HG02763 (cell line): ENCODE measurements around the gene PSMA6.
"Not testable (repeated sequence)": the region's sequence is repeated elsewhere in the genome, so short reads cannot be mapped to it uniquely, and the experiment has no call there.

Experiments used
- ATAC-seq: cut with Tn5 transposase; IDR thresholded peaks from one replicate; pipeline ENCODE4 v1.9.1; 2021; ENCODE audit warnings: mild to moderate bottlenecking, moderate library complexity; ENCODE audit not compliant: unreplicated experiment

PSMA6 gene

GRCh38 chr14:35292051-35292769 is at the start of gene PSMA6:
TSS of gene PSMA6 (plus strand) at chr14:35292382. CDS start at chr14:35292477, 95 bp downstream.
- ATAC-seq, result peak; percentile 91

GRCh38 chr14:35242599-35243311 is 49.4 kb upstream of the PSMA6 start:
- ATAC-seq, result no peak

- no peak for ATAC-seq
These were observed 48.2 kb upstream of the PSMA6 start for GRCh38 chr14:35243956-35244355.

- no peak for ATAC-seq
These were observed 47.6 kb upstream of the PSMA6 start for GRCh38 chr14:35244542-35244941.

GRCh38 chr14:35245051-35245450 is 47.1 kb upstream of the PSMA6 start:
- ATAC-seq, result no peak

- no peak for ATAC-seq
These were observed 44.3 kb upstream of the PSMA6 start for GRCh38 chr14:35247777-35248475.

- no peak for ATAC-seq
These were observed 43.8 kb upstream of the PSMA6 start for GRCh38 chr14:35248476-35248788.

GRCh38 chr14:35250319-35250718 is 41.9 kb upstream of the PSMA6 start:
- no peak for ATAC-seq

- no peak for ATAC-seq
These were observed 39.7 kb upstream of the PSMA6 start for GRCh38 chr14:35252451-35252868.

GRCh38 chr14:35253056-35253455 is 39.1 kb upstream of the PSMA6 start:
- not testable (repeated sequence) for ATAC-seq

GRCh38 chr14:35254034-35254622 is 38.1 kb upstream of the PSMA6 start:
- not testable (repeated sequence) for ATAC-seq

GRCh38 chr14:35254736-35255135 is 37.4 kb upstream of the PSMA6 start:
- ATAC-seq, result no peak

- ATAC-seq, result no peak
These were observed 36.5 kb upstream of the PSMA6 start for GRCh38 chr14:35255711-35256110.

GRCh38 chr14:35257809-35258208 is 34.4 kb upstream of the PSMA6 start:
- ATAC-seq, result no peak

- no peak for ATAC-seq
These were observed 33.8 kb upstream of the PSMA6 start for GRCh38 chr14:35258420-35258819.

GRCh38 chr14:35261774-35262173 is 30.4 kb upstream of the PSMA6 start:
- ATAC-seq, result no peak

GRCh38 chr14:35262436-35262835 is 29.7 kb upstream of the PSMA6 start:
- no peak for ATAC-seq

- ATAC-seq, result no peak
These were observed 23.2 kb upstream of the PSMA6 start for GRCh38 chr14:35268946-35269345.

GRCh38 chr14:35274805-35275204 is 17.4 kb upstream of the PSMA6 start:
- no peak for ATAC-seq

GRCh38 chr14:35277179-35277578 is 15.0 kb upstream of the PSMA6 start:
- no peak for ATAC-seq

GRCh38 chr14:35279369-35279768 is 12.8 kb upstream of the PSMA6 start:
- no peak for ATAC-seq

GRCh38 chr14:35281341-35281740 is 10.8 kb upstream of the PSMA6 start:
- ATAC-seq, result no peak
